NCI-H1092 (cell line): ENCODE results near the gene THOC7.

Source experiments
- DNase-seq: peaks from one replicate; lab custom pipeline; 2025; lab: John Stamatoyannopoulos, UW

The THOC7 gene

GRCh38 chr3:63845215-63845614 lies 18.4 kb downstream of the THOC7 start:
- no peak for DNase-seq

- DNase-seq = no peak
Observed at GRCh38 chr3:63842127-63842526, 21.5 kb downstream of the THOC7 start.

DNA sequence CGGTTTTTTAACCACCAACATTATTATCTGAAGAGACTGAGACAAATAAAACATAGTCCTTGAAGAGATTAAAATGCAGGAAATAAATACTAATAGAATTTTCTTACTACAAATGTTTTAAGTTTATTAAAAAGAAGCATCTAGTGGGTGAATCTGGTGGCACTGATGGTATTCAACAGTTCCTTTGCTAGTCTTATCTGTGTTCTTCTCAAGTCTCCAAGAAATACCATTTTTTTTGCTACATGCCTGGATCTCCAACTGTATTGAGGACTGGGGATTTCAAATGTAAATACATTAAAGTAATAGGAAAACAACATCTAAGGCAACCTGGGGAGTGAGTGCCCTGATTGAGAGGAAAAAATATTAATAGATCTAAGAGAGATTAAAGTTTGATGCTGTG lies 21.9 kb downstream of the THOC7 start:
- no peak for DNase-seq

- DNase-seq = no peak
Observed at GRCh38 chr3:63832395-63832794, 31.2 kb downstream of the THOC7 start.

DNA sequence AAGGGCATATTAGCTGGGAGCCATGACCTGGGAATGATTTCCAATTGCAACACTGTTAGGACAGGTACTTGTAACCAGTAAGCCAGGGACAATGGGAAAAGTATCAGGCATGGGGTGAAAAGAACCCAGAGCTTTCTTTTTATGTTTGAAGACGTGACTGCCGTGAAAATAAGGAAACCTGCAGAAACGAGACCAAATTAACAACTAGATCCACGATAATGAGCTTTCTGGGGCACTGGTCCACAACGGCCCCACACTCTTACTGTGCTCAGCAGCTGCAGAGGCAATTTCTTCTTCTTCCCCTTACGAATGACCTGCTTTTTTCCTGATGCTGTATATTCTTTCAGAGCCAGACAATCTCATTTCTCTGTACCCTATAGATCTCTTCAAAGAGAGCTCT lies 33.1 kb downstream of the THOC7 start:
- no peak for DNase-seq

- no peak for DNase-seq
Observed at GRCh38 chr3:63824309-63824708, 39.3 kb downstream of the THOC7 start.

DNA sequence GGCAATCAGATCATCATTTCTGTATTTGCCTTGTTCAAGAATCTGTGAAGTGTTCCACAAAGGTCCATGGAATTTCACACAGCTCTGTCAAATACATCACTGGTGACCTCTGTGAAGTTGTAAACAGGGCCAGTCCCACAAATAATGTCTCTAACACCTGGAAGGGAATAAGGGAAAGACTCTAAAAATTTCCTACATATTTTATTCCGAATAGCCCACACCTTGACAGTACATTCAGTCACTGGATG lies 44.5 kb downstream of the THOC7 start, which contains the start of gene C3orf49:
TSS of gene C3orf49 (plus strand) at position 149 of the 248 bp plus-strand sequence. CDS start 173 bp downstream, outside the sequence.
- DNase-seq = no peak

DNA sequence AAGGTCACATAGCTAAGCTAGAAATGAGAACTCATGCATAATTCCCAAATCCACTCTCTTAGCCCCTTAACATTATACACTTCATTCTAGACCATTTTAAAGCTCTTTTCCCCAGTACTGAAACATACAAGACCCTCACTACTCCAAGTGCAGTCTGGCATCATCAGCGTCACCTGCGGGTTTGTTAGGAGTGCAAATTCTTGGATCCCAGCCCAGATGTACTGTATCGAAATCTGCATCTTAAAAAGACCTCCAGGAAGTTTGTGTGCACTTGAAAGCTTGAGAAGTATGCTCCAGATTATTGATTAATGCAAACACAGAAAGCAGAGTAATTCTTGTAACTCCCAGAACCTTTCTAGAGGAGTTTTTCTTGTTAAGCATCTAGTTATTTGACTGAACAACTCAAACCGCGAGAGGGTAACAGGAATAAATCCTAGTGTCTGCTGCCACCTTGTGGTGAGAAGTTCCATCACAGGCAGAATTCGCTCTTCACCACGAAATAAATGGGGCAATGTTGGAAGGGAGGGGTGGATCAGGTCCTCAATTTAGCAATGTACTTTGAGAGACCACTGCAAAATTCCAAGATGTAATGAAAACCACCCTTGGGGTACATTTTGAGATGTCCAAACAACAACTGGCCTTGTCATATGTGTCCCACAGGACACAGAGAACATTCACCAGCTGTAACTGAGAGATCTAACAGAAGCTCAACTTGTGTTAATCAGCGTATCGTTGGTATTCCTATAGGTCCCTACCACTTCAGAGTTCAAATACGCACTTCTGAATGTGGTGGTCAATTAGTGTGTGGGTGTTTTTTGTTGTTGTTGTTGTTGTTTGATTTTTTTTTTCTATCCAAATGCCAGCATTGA lies 45.1 kb downstream of the THOC7 start:
- DNase-seq = peak; percentile 43

- DNase-seq = no peak
Observed at GRCh38 chr3:63817225-63817624, 46.4 kb downstream of the THOC7 start.

DNA sequence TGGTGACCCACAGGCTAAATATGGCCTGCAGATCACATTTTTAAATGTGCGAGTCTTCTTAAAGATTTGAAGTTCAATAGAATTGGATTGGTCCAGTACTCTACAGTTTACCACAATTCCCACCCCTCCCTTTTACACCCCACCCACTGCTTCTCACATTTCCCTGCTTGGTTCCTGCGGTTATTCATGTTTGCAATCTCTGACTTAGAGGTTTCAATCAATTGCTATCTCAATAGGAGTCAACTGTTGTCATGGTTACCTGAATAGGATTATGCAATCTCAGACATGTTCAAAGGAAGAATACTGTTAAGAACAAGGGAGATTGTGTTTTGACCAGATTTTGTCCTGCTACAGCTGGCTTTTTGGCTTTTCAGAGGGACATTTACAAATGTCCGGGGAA lies 49.4 kb downstream of the THOC7 start:
- no peak for DNase-seq

GRCh38 chr3:63809607-63810006 lies 54.0 kb downstream of the THOC7 start:
- DNase-seq = no peak

- DNase-seq = no peak
Observed at GRCh38 chr3:63808633-63809032, 55.0 kb downstream of the THOC7 start.

- no peak for DNase-seq
Observed at GRCh38 chr3:63807961-63808565, 55.5 kb downstream of the THOC7 start.

- no peak for DNase-seq
Observed at GRCh38 chr3:63803911-63804310, 59.7 kb downstream of the THOC7 start.

GRCh38 chr3:63800097-63800496 lies 63.5 kb downstream of the THOC7 start:
- no peak for DNase-seq

GRCh38 chr3:63798949-63799348 lies 64.7 kb downstream of the THOC7 start:
- DNase-seq = no peak

DNA sequence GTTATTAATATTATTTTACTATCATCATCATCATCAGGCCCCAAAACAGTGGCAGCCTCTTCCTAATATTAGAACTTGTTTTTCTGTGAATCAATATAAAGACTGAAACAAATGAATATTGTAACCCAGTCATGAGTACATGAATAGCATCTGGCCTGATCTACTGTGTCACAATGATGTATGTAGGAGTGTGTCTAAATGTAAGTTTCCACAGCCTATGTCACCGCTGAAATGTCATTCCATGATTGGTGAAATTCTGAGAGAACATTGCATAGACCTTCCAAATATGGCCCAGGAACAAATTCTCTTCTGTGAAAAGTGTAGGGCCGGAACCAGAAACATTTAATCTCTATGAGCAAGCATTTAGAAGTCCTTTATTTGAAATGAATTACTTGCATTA lies 65.1 kb downstream of the THOC7 start:
- no peak for DNase-seq

DNA sequence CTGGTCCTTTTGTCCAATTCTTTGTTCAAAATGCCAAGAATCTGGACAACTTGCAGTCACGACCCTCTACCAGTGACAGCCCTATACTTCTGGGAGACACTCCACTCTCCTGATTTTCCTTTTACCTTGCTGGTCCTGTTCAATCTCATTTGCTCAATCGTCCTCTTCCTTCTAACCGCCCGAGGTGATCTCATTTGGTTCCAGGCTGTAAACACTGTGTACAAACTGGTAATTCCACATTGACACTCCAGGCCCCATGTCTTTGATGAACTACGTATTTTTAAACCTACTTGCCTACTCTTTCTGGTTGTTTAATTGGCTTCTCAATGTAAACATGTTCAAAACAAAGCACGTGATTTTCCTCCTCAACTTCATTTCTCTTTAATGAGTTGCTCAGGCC lies 68.2 kb downstream of the THOC7 start:
- DNase-seq = no peak

GRCh38 chr3:63791974-63792373 lies 71.6 kb downstream of the THOC7 start:
- no peak for DNase-seq
